OCI-LY7 (cell line): ENCODE data around the gene KDM5D. TPM values are rescaled to one million over a fixed set of nuclear protein-coding genes. Genes with fewer than 3 reads are reported as not detected.

Source experiments
- BruUV-seq: library from RNA; stranded (reverse); fragments of 400-500 nt; replicated peaks from 2 replicates; lab custom pipeline; 2021; lab: Mats Ljungman, UMichigan
- CTCF ChIA-PET: fragments of 300-600 bp; sonication (Branson Sonifier 250); formaldehyde crosslinking; loops from one replicate; lab custom pipeline; 2022; ENCODE audit warnings: antibody characterized with exemption; ENCODE audit not compliant: unreplicated experiment; lab: Charles Lee
- POLR2A ChIA-PET: fragments of 300-600 bp; sonication (Branson Sonifier 250); formaldehyde crosslinking; loops from one replicate; lab custom pipeline; 2022; ENCODE audit warnings: antibody characterized with exemption; lab: Charles Lee
- DNase-seq: peaks from one replicate; pipeline ENCODE4 v3.0.0-alpha.2; 2015; ENCODE audit warnings: low spot score
- H2AFZ ChIP-seq: fragments of 200-600 bp; sonication (generic), shearing (Covaris generic); 2 replicates; pipeline ENCODE4 v1.6.1; 2014; ENCODE audit warnings: mild to moderate bottlenecking, antibody characterized with exemption, low read length, moderate library complexity
- H3K27ac ChIP-seq: fragments of 200-600 bp; sonication (generic); 2 replicates; pipeline ENCODE4 v1.5.1; 2014; ENCODE audit warnings: mixed run types, low read depth, mild to moderate bottlenecking, moderate library complexity, low read length, inconsistent platforms; ENCODE audit not compliant: poor library complexity, severe bottlenecking
- H3K36me3 ChIP-seq: fragments of 200-600 bp; sonication (generic); 2 replicates; pipeline ENCODE4 v1.6.1; 2014; ENCODE audit warnings: mild to moderate bottlenecking, antibody characterized with exemption, low read length, moderate library complexity, mixed read lengths; ENCODE audit not compliant: insufficient read depth
- H3K4me1 ChIP-seq: fragments of 200-600 bp; sonication (generic); 2 replicates; pipeline ENCODE4 v1.5.1; 2014; ENCODE audit warnings: mild to moderate bottlenecking, low read length; ENCODE audit not compliant: insufficient read depth, poor library complexity, severe bottlenecking
- H3K4me2 ChIP-seq: fragments of 200-600 bp; sonication (generic); 2 replicates; pipeline ENCODE4 v1.6.1; 2014; ENCODE audit warnings: mild to moderate bottlenecking, low read length
- H3K4me3 ChIP-seq: fragments of 200-600 bp; sonication (generic); 2 replicates; pipeline ENCODE4 v1.5.1; 2014; ENCODE audit warnings: mild to moderate bottlenecking, low read depth, low read length; ENCODE audit not compliant: poor library complexity, severe bottlenecking
- H3K79me2 ChIP-seq: fragments of 200-600 bp; sonication (generic); 2 replicates; pipeline ENCODE4 v1.6.1; 2016; ENCODE audit warnings: low read depth, mild to moderate bottlenecking, low read length, moderate library complexity, mixed read lengths; ENCODE audit not compliant: insufficient read depth
- H3K9me2 ChIP-seq: fragments of 200-600 bp; sonication (generic); 2 replicates; pipeline ENCODE4 v1.6.1; 2016; ENCODE audit warnings: mild to moderate bottlenecking, low read length, mixed read lengths; ENCODE audit not compliant: insufficient read depth
- H3K9me3 ChIP-seq: fragments of 200-600 bp; sonication (generic); 2 replicates; pipeline ENCODE4 v1.6.1; 2014; ENCODE audit warnings: mild to moderate bottlenecking, mixed run types, low read length, mixed read lengths
- H4K20me1 ChIP-seq: fragments of 200-600 bp; sonication (generic); 2 replicates; pipeline ENCODE4 v1.6.1; 2014; ENCODE audit warnings: mild to moderate bottlenecking, antibody characterized with exemption, low read length, moderate library complexity, mixed read lengths; ENCODE audit not compliant: insufficient read depth
- CTCF ChIP-seq: fragments of 200-600 bp; sonication (generic); conservative IDR thresholded peaks from 2 replicates; pipeline ENCODE4 v1.5.1; 2014; ENCODE audit warnings: mild to moderate bottlenecking, antibody characterized with exemption, low read length, moderate library complexity, mixed read lengths
- EZH2phosphoT487 ChIP-seq: fragments of 200-600 bp; sonication (generic); IDR thresholded peaks from 2 replicates; pipeline ENCODE4 v1.6.1; 2018; ENCODE audit warnings: low read depth, borderline replicate concordance, mild to moderate bottlenecking, mixed run types, antibody characterized with exemption, low read length, moderate library complexity, mixed read lengths
- intact Hi-C: fragments of 100-400 bp; cut with micrococcal nuclease; formaldehyde crosslinking; loops from one replicate; pipeline ENCODE4 v1.10.0; 2022; ENCODE audit not compliant: unreplicated experiment
- total RNA-seq, 2 experiments: library from RNA; depleted of rRNA in 1 of 2; stranded (reverse); fragments of >200 nt in 1 of 2; shearing (Covaris generic) in 1 of 2; gene quantifications; 2 replicates each; pipeline ENCODE4 v1.2.3, GENCODE V29; 2014 to 2022

KDM5D gene
- total RNA-seq, 2 experiments from 2014 or later, result 47.0 to 52.4 TPM

- Histone ChIP-seq H3K9me3 (no peaks in the 10 kb centered on the region; the same call in 1 of the 2 replicates), H3K27ac (no peak overlapping the region), H3K9me2 (no peaks in the 10 kb centered on the region), H3K4me2 (peak overlapping the region; percentile 62), H2AFZ (no peak overlapping the region), H3K79me2 (peaks cover 39% of the 10 kb centered on the region), H3K36me3 (peaks cover 51% of the 10 kb centered on the region), H4K20me1 (no peaks in the 10 kb centered on the region), H3K4me1 (peaks cover 27% of the 10 kb centered on the region), H3K4me3 (peak overlapping the region; percentile 93)
- BruUV-seq, result no TSS peak
- intact Hi-C loops, result loop anchor here (10.0 kb wide), 1 partner anchor 831 kb away; the partner anchor contains the start of gene EIF1AY
- ChIA-PET CTCF (no interaction called here), POLR2A (interaction anchor here (0.9 to 2.3 kb wide), 8 partner anchors 8 to 202 kb away, joined by 3 to 11 read pairs (median 7); no protein-coding TSS in a partner anchor)
- TF ChIP-seq CTCF (no peak), EZH2phosphoT487 (no peak)
- no peak for DNase-seq
Observed at GRCh38 chrY:19743331-19743730, 1.2 kb downstream of the KDM5D start.

DNA sequence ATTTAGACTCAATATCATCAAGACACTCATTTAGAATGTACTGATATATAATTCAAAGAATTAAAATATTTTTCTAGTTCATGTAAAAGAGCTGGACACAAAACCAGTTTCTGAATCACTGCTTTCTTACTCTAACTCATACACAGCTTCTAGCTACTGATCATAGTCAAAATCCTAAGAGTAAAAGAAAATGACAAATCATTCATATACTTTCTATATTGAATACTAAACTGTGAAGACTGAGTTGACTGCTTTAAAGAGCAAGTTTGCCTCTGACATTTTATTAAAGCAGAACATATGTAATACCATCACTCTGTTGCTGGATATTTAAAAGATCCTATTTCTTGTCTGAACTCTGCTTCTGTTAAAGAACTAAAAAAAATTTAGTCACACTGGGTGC is 2.4 kb downstream of the KDM5D start:
- H3K4me1 ChIP-seq, result peaks cover 27% of the 10 kb centered on the region
- DNase-seq, result no peak
- intact Hi-C loops, result loop anchor here (10.0 kb wide), 1 partner anchor 833 kb away; the partner anchor contains the start of gene EIF1AY
- no TSS peak for BruUV-seq
- no peaks in the 10 kb centered on the region for H3K9me3 ChIP-seq
- H3K4me3 ChIP-seq, result no peak overlapping the region
- H3K9me2 ChIP-seq, result no peaks in the 10 kb centered on the region
- no peak overlapping the region for H3K4me2 ChIP-seq
- no peak overlapping the region for H2AFZ ChIP-seq
- TF ChIP-seq CTCF, result no peak
- no peak for TF ChIP-seq EZH2phosphoT487
- H3K79me2 ChIP-seq, result peaks cover 39% of the 10 kb centered on the region
- no peaks in the 10 kb centered on the region for H4K20me1 ChIP-seq
- ChIA-PET CTCF (no interaction called here), POLR2A (interaction anchor here (0.9 to 1.0 kb wide), 3 partner anchors 10 to 173 kb away, joined by 3 to 5 read pairs (median 5); no protein-coding TSS in a partner anchor)
- peaks cover 60% of the 10 kb centered on the region for H3K36me3 ChIP-seq
- no peak overlapping the region for H3K27ac ChIP-seq

DNA sequence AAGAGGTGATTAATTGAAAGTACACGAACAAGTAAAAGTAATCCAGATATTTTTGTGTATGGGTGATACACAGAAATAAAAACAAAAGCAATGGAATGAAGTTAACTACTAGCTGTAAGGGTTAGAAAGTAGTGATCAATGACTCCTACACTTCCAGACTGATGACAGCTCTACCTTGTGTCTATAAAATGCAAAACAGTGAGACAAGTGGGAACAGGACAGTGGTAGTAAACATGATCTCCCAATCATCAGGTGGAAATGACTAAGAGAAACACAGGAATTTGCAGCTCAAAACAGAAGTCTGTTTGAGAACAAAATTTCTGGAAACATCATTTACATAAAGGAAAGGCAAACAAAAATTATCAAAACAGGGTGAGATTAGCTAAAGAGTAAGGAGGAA is 10.1 kb downstream of the KDM5D start:
- Histone ChIP-seq H3K27ac (no peak overlapping the region), H3K9me2 (no peaks in the 10 kb centered on the region), H3K4me1 (peaks cover 5% of the 10 kb centered on the region), H2AFZ (no peak overlapping the region), H3K4me2 (no peak overlapping the region), H3K36me3 (peaks cover 93% of the 10 kb centered on the region), H3K4me3 (no peak overlapping the region), H4K20me1 (no peaks in the 10 kb centered on the region), H3K79me2 (no peaks in the 10 kb centered on the region), H3K9me3 (no peaks in the 10 kb centered on the region)
- ChIA-PET POLR2A (interaction anchor here (0.6 to 2.3 kb wide), 2 partner anchors 10 to 23 kb away, joined by 3 to 11 read pairs; partner anchors contain the start of gene KDM5D), CTCF (no interaction called here)
- DNase-seq, result no peak
- TF ChIP-seq CTCF (no peak), EZH2phosphoT487 (no peak)
- BruUV-seq, result no TSS peak
- intact Hi-C loops, result no loop called here
